ENCODE data around the gene CTDSPL2. TPM values are rescaled to one million over a fixed set of nuclear protein-coding genes. Genes with fewer than 3 reads are reported as not detected.

CTDSPL2 gene
- total and polyA plus RNA-seq, 2 of the 8 experiments (the other 6 are each of a cell fraction or from before 2014, with no cell fraction given) = 25.2 to 64.7 TPM

- Histone ChIP-seq H4K20me1 (replicated peaks in 1 of 2; ENCODE audit: control insufficient read depth in 1 of 2, insufficient read depth in 2 of 2, low read length in 2 of 2) (peaks cover 2 to 8% of the 10 kb centered on the region in 2 experiments), H2AFZ (ENCODE audit: low read length) (no peak overlapping the region), H3K4me2 (ENCODE audit: insufficient read depth in 1 of 2, low read depth in 2 of 2, low read length in 2 of 2) (no peak overlapping the region), H2BK5ac (ENCODE audit: low read depth, low read length) (no peak overlapping the region), H3K79me1 (ENCODE audit: low read depth, low read length) (peaks cover 9% of the 10 kb centered on the region), H3K27ac (ENCODE audit: low read depth, low read length) (no peak overlapping the region), H3K4me3 (ENCODE audit: extremely low read depth in 1 of 4, insufficient read depth in 2 of 4, low read depth in 3 of 4, low read length in 4 of 4) (no peak overlapping the region), H4K91ac (replicated peaks; ENCODE audit: insufficient read length, low read length) (no peak overlapping the region), H2BK120ac (replicated peaks; ENCODE audit: low read depth, low read length) (no peak overlapping the region), H3K36me3 (ENCODE audit: control insufficient read depth in 2 of 4, insufficient read depth in 4 of 4, low read length in 3 of 4) (peaks cover 3 to 32% (median 11%) of the 10 kb centered on the region in 4 experiments; a peak in 6 of 8 replicates), H3K23ac (ENCODE audit: insufficient read length) (no peak overlapping the region), H4K8ac (ENCODE audit: extremely low read depth, insufficient read depth, low read length) (no peak overlapping the region), H2BK12ac (ENCODE audit: low read depth, low read length) (no peak overlapping the region), H3K27me3 (replicated peaks in 1 of 4; ENCODE audit: control insufficient read depth in 3 of 4, extremely low read depth in 1 of 4, insufficient read depth in 3 of 4, low read length in 3 of 4) (no peaks in the 10 kb centered on the region), H3K9me3 (ENCODE audit: insufficient read depth in 2 of 2, low read depth in 1 of 2, low read length in 1 of 2) (no peaks in the 10 kb centered on the region), H3K79me2 (ENCODE audit: control insufficient read depth in 1 of 2, insufficient read depth in 2 of 2, low read length in 2 of 2) (peaks cover 10 to 62% of the 10 kb centered on the region in 2 experiments), H3K9ac (replicated peaks in 1 of 4; ENCODE audit: extremely low read depth in 1 of 4, low read depth in 3 of 4, low read length in 3 of 4) (no peak overlapping the region), H4K5ac (ENCODE audit: insufficient read length, low read depth, low read length) (no peak overlapping the region), H2BK20ac (ENCODE audit: low read length) (no peak overlapping the region), H3K4me1 (replicated peaks in 1 of 4; ENCODE audit: control insufficient read depth in 3 of 4, insufficient read depth in 4 of 4, low read length in 3 of 4) (no peaks in the 10 kb centered on the region), H3K4ac (replicated peaks; ENCODE audit: insufficient read length, low read depth, low read length) (no peak overlapping the region), H3K23me2 (ENCODE audit: low read depth, low read length) (no peaks in the 10 kb centered on the region), H3K18ac (ENCODE audit: extremely low read depth, low read length) (no peak overlapping the region), H2BK15ac (ENCODE audit: low read length) (no peak overlapping the region), H3K14ac (ENCODE audit: insufficient read length) (no peak overlapping the region), H3K56ac (replicated peaks; ENCODE audit: insufficient read length, low read depth, low read length) (no peak overlapping the region), H2AK5ac (ENCODE audit: low read depth, low read length) (no peak overlapping the region)
- WGBS, 2 experiments (ENCODE audit: extremely low coverage in 1 of 2, insufficient coverage in 1 of 2, insufficient read length in 1 of 2, insufficient replicate concordance in 2 of 2, low coverage in 1 of 2, low lambda C conversion rate in 2 of 2, missing lambda C conversion rate in 1 of 2) = 96% methylated on average over 4 of the region's 4 CpGs; no CpG with 5 or more reads in 1 of the 2 experiments
- ChIA-PET CTCF (ENCODE audit: partially characterized antibody) (interaction anchor here (1.1 to 2.3 kb wide), 4 partner anchors 14 to 41 kb away, joined by 3 to 10 read pairs (median 4); no protein-coding TSS in a partner anchor), POLR2A (ENCODE audit: partially characterized antibody) (interaction anchor here (1.1 kb wide), 1 partner anchor 68 kb away, joined by 3 read pairs; no protein-coding TSS in a partner anchor)
- TF ChIP-seq NANOG (IDR thresholded peaks at IDR 0.05; ENCODE audit: insufficient read depth, low read depth, low read length, poor library complexity, severe bottlenecking) (no peak), RFX5 (IDR thresholded peaks at IDR 0.05; ENCODE audit: borderline replicate concordance, low read depth, low read length) (no peak), CEBPB (IDR thresholded peaks at IDR 0.05; ENCODE audit: low read depth, low read length) (no peak), RNF2 (IDR thresholded peaks at IDR 0.05; ENCODE audit: borderline replicate concordance, low read depth, low read length, missing control alignments, poor library complexity, severe bottlenecking) (no peak)
- no peak for DNase-seq (ENCODE audit: low read depth in 1 of 2, low spot score in 2 of 2)
- FAIRE-seq = no peak
These were observed 31.0 kb downstream of the CTDSPL2 start for GRCh38 chr15:44458429-44458828.
